Activated CD4-positive, CD25-positive, alpha-beta regulatory T cell (primary cell): ENCODE data around the gene SHC2.
"Not testable (repeated sequence)": the region's sequence is repeated elsewhere in the genome, so short reads cannot be mapped to it uniquely, and the experiment has no call there.

Experiments used
- DNase-seq, 4 experiments: peaks; one replicate each; lab custom pipeline; 2025; lab: John Stamatoyannopoulos, UW

The SHC2 gene

GRCh38 chr19:389255-389934, 71.4 kb downstream of the SHC2 start:
- no peak for DNase-seq

- no peak for DNase-seq
Observed at GRCh38 chr19:388691-389090, 72.1 kb downstream of the SHC2 start.

GRCh38 chr19:387777-388176, 73.1 kb downstream of the SHC2 start:
- no peak for DNase-seq

- DNase-seq, result not testable (repeated sequence)
Observed at GRCh38 chr19:386632-387301, 74.1 kb downstream of the SHC2 start.

- not testable (repeated sequence) for DNase-seq
Observed at GRCh38 chr19:386189-386588, 74.6 kb downstream of the SHC2 start.

- no peak for DNase-seq
Observed at GRCh38 chr19:384799-385169, 76.0 kb downstream of the SHC2 start.

GRCh38 chr19:383922-384798, 76.7 kb downstream of the SHC2 start:
- DNase-seq, result no peak

GRCh38 chr19:383040-383439, 77.8 kb downstream of the SHC2 start:
- no peak for DNase-seq

GRCh38 chr19:382578-382977, 78.3 kb downstream of the SHC2 start:
- not testable (repeated sequence) for DNase-seq

- DNase-seq, result not testable (repeated sequence)
Observed at GRCh38 chr19:381901-382300, 78.9 kb downstream of the SHC2 start.

GRCh38 chr19:380618-381219, 80.1 kb downstream of the SHC2 start:
- DNase-seq, result not testable (repeated sequence)

GRCh38 chr19:379796-380195, 81.0 kb downstream of the SHC2 start:
- DNase-seq, result no peak

GRCh38 chr19:378706-379105, 82.1 kb downstream of the SHC2 start:
- no peak for DNase-seq

GRCh38 chr19:377801-378581, 82.8 kb downstream of the SHC2 start:
- no peak for DNase-seq

- DNase-seq, result no peak
Observed at GRCh38 chr19:376111-376470, 84.7 kb downstream of the SHC2 start.

GRCh38 chr19:375395-376110, 85.3 kb downstream of the SHC2 start:
- DNase-seq, result no peak

- no peak for DNase-seq
Observed at GRCh38 chr19:374886-375235, 86.0 kb downstream of the SHC2 start.

- DNase-seq, result no peak
Observed at GRCh38 chr19:374183-374885, 86.5 kb downstream of the SHC2 start.

- no peak for DNase-seq
Observed at GRCh38 chr19:373391-374182, 87.2 kb downstream of the SHC2 start.
